Breast epithelium (tissue), 4 donors: Measurements from ENCODE around the gene VRK1. TPM values are rescaled to one million over a fixed set of nuclear protein-coding genes. Genes with fewer than 3 reads are reported as not detected.
A peak's percentile ranks its signal among the peaks of the same experiment; 100 is the strongest.

Experiments used
- DNase-seq, 2 donors: peaks; one replicate each; pipeline ENCODE4 v3.0.0-alpha.2; 2019; ENCODE audit warnings: low spot score in 2 of 2
- H3K27ac ChIP-seq, 2 donors: fragments of 200-600 bp; sonication (generic) in 1 of 2; one replicate each; pipeline ENCODE4 v1.5.1; 2016 to 2019; ENCODE audit warnings: mild to moderate bottlenecking in 1 of 2
- H3K27me3 ChIP-seq, 2 donors: fragments of 200-600 bp; sonication (generic) in 1 of 2; one replicate each; pipeline versions ENCODE4 v1.5.1 to v1.6.0; 2017 to 2019; ENCODE audit warnings: control low read depth in 1 of 2, mild to moderate bottlenecking in 1 of 2
- H3K36me3 ChIP-seq: fragments of 200-600 bp; one replicate; pipeline ENCODE4 v1.5.1; 2019
- H3K4me1 ChIP-seq, 2 donors: fragments of 200-600 bp; sonication (generic); one replicate each; pipeline ENCODE4 v1.5.1; 2016 to 2019; ENCODE audit warnings: control low read depth in 1 of 2
- H3K4me3 ChIP-seq, 3 donors: fragments of 200-600 bp; sonication (generic); 1 replicate in 2 of 3; 2 replicates in 1 of 3; pipeline ENCODE4 v1.5.1; 2016 to 2019; ENCODE audit warnings: mild to moderate bottlenecking in 3 of 3, moderate library complexity in 2 of 3
- H3K9me3 ChIP-seq, 2 donors: fragments of 200-600 bp; sonication (generic) in 1 of 2; one replicate each; pipeline ENCODE4 v1.5.1; 2016 to 2019; ENCODE audit warnings: control low read depth in 1 of 2
- CTCF ChIP-seq, 3 donors: fragments of 450-650 bp; IDR thresholded peaks; one replicate each; pipeline ENCODE4 v1.5.1; 2016 to 2017; ENCODE audit warnings: antibody characterized with exemption in 3 of 3, mild to moderate bottlenecking in 3 of 3, moderate library complexity in 3 of 3
- POLR2A ChIP-seq: fragments of 450-650 bp; IDR thresholded peaks from one replicate; pipeline ENCODE4 v1.6.1; 2016; ENCODE audit warnings: antibody characterized with exemption, mild to moderate bottlenecking, moderate library complexity
- POLR2AphosphoS5 ChIP-seq, 3 donors: sonication (generic); formaldehyde crosslinking; IDR thresholded peaks; one replicate each; pipeline ENCODE4 v1.6.1; 2017; ENCODE audit warnings: antibody characterized with exemption in 3 of 3
- intact Hi-C: fragments of 100-400 bp; cut with DNase I; formaldehyde crosslinking; loops from one replicate; pipeline ENCODE4 v1.15.1; 2023; ENCODE audit warnings: low total_unique reads
- total RNA-seq, 3 donors: library from RNA; depleted of rRNA; stranded (reverse); fragments of >200 nt; gene quantifications; one replicate each; pipeline ENCODE4 v1.1.0, GENCODE V29; 2016

The VRK1 gene
- total RNA-seq, 3 donors from 2014 or later = 13.1 to 19.9 (median 16.7) TPM

GRCh38 chr14:96795109-96795828 lies 1.9 kb upstream of the VRK1 start:
- Histone ChIP-seq H3K27me3 (no peaks in the 10 kb centered on the region), H3K4me3 (no peak overlapping the region), H3K27ac (no peak overlapping the region), H3K4me1 (peaks cover 0 to 7% of the 10 kb centered on the region in 2 donors), H3K9me3 (no peaks in the 10 kb centered on the region), H3K36me3 (no peaks in the 10 kb centered on the region)
- no peak for TF ChIP-seq CTCF (IDR thresholded peaks at IDR 0.05)
- TF ChIP-seq POLR2AphosphoS5 (IDR thresholded peaks at IDR 0.05) = no peak
- no peak for TF ChIP-seq POLR2A
- intact Hi-C loops = no loop called here
- no peak for DNase-seq

- peak overlapping the region; percentile 8 to 27 for H3K27ac ChIP-seq
- no peaks in the 10 kb centered on the region for H3K9me3 ChIP-seq
- peak overlapping the region; percentile 61 to 79 (median 72) for H3K4me3 ChIP-seq
- no peak for TF ChIP-seq POLR2AphosphoS5 (IDR thresholded peaks at IDR 0.05)
- TF ChIP-seq POLR2A = no peak
- TF ChIP-seq CTCF (IDR thresholded peaks at IDR 0.05) = no peak
- peaks cover 0 to 7% of the 10 kb centered on the region in 2 donors for H3K4me1 ChIP-seq
- no peaks in the 10 kb centered on the region for H3K27me3 ChIP-seq
- DNase-seq = no peak
- H3K36me3 ChIP-seq = no peaks in the 10 kb centered on the region
- intact Hi-C loops = no loop called here
Observed at GRCh38 chr14:96797582-96798349, 584 bp downstream of the VRK1 start.

GRCh38 chr14:96798956-96799355 lies 1.8 kb downstream of the VRK1 start:
- Histone ChIP-seq H3K4me3 (no peak overlapping the region), H3K27ac (no peak overlapping the region), H3K9me3 (no peaks in the 10 kb centered on the region), H3K27me3 (no peaks in the 10 kb centered on the region), H3K4me1 (peaks cover 0 to 7% of the 10 kb centered on the region in 2 donors), H3K36me3 (no peaks in the 10 kb centered on the region)
- no peak for DNase-seq
- intact Hi-C loops = no loop called here
- TF ChIP-seq CTCF (IDR thresholded peaks at IDR 0.05) (no peak), POLR2AphosphoS5 (IDR thresholded peaks at IDR 0.05) (no peak), POLR2A (no peak)

GRCh38 chr14:96799489-96800054 lies 2.4 kb downstream of the VRK1 start:
- H3K27me3 ChIP-seq = no peaks in the 10 kb centered on the region
- no peak for DNase-seq
- H3K4me1 ChIP-seq = peaks cover 0 to 7% of the 10 kb centered on the region in 2 donors
- H3K27ac ChIP-seq = no peak overlapping the region
- intact Hi-C loops = no loop called here
- H3K9me3 ChIP-seq = no peaks in the 10 kb centered on the region
- H3K4me3 ChIP-seq = no peak overlapping the region
- no peaks in the 10 kb centered on the region for H3K36me3 ChIP-seq
- TF ChIP-seq CTCF (IDR thresholded peaks at IDR 0.05) = no peak
- no peak for TF ChIP-seq POLR2AphosphoS5 (IDR thresholded peaks at IDR 0.05)
- TF ChIP-seq POLR2A = no peak

GRCh38 chr14:96801931-96802330 lies 4.7 kb downstream of the VRK1 start:
- DNase-seq = no peak
- no peak overlapping the region for H3K27ac ChIP-seq
- no peak overlapping the region for H3K4me3 ChIP-seq
- H3K4me1 ChIP-seq = peaks cover 0 to 7% of the 10 kb centered on the region in 2 donors
- no peak for TF ChIP-seq POLR2A
- no peaks in the 10 kb centered on the region for H3K27me3 ChIP-seq
- H3K36me3 ChIP-seq = no peaks in the 10 kb centered on the region
- no peaks in the 10 kb centered on the region for H3K9me3 ChIP-seq
- intact Hi-C loops = no loop called here
